Osteoblast (primary cell): Measurements from ENCODE around the gene CACNA1D. TPM values are rescaled to one million over a fixed set of nuclear protein-coding genes. Genes with fewer than 3 reads are reported as not detected.

ENCODE experiments used
- DNase-seq: peaks from one replicate; pipeline ENCODE4 v3.0.0; 2011; ENCODE audit warnings: low spot score, mixed read lengths; ENCODE audit not compliant: insufficient read length; ENCODE audit errors: missing footprints
- H2AFZ ChIP-seq: 2 replicates; pipeline ENCODE4 v1.6.0; 2011; ENCODE audit warnings: mild to moderate bottlenecking, low read length
- H3K27ac ChIP-seq: 2 replicates; pipeline ENCODE4 v1.5.1; 2011; ENCODE audit warnings: mild to moderate bottlenecking, low read depth, low read length, moderate library complexity
- H3K27me3 ChIP-seq: 2 replicates; pipeline ENCODE4 v1.6.0; 2012; ENCODE audit warnings: mild to moderate bottlenecking, control low read depth, inconsistent platforms, low read length, moderate library complexity; ENCODE audit not compliant: insufficient read depth
- H3K36me3 ChIP-seq: 2 replicates; pipeline ENCODE4 v1.5.1; 2011; ENCODE audit warnings: mild to moderate bottlenecking, low read length, control low read depth, moderate library complexity; ENCODE audit not compliant: insufficient read depth
- H3K4me1 ChIP-seq: 2 replicates; pipeline ENCODE4 v1.5.1; 2011; ENCODE audit warnings: mild to moderate bottlenecking, low read length, control low read depth, moderate library complexity; ENCODE audit not compliant: insufficient read depth
- H3K4me2 ChIP-seq: 2 replicates; pipeline ENCODE4 v1.6.0; 2011; ENCODE audit warnings: mild to moderate bottlenecking, low read length; ENCODE audit not compliant: insufficient read depth
- H3K4me3 ChIP-seq: fragments of 200-600 bp; sonication (generic); 3 replicates; pipeline ENCODE4 v1.5.1; 2012; ENCODE audit warnings: mild to moderate bottlenecking, low read length, inconsistent platforms; ENCODE audit not compliant: insufficient read depth
- H3K79me2 ChIP-seq: 2 replicates; pipeline ENCODE4 v1.6.0; 2012; ENCODE audit warnings: mild to moderate bottlenecking, low read length, control low read depth, inconsistent platforms; ENCODE audit not compliant: insufficient read depth
- H3K9me3 ChIP-seq: 2 replicates; pipeline ENCODE4 v1.5.1; 2011; ENCODE audit warnings: low read depth, low read length, control low read depth
- H4K20me1 ChIP-seq: 2 replicates; pipeline ENCODE4 v1.6.0; 2012; ENCODE audit warnings: mild to moderate bottlenecking, low read length, control low read depth; ENCODE audit not compliant: insufficient read depth
- CTCF ChIP-seq: IDR thresholded peaks from 2 replicates; pipeline ENCODE4 v1.5.1; 2011; ENCODE audit warnings: mild to moderate bottlenecking, low read depth, low read length, moderate library complexity; ENCODE audit errors: extremely low read depth
- total RNA-seq: library from RNA; depleted of rRNA; stranded (reverse); fragments of >200 nt; gene quantifications from 2 replicates; pipeline ENCODE4 v1.2.3, GENCODE V29; 2012

The CACNA1D gene
- total RNA-seq, 1 donor: under 0.01 TPM

GRCh38 chr3:53506110-53506762 lies 11.8 kb downstream of the CACNA1D start:
- TF ChIP-seq CTCF: no peak
- H4K20me1 ChIP-seq: no peaks in the 10 kb centered on the region
- no peak overlapping the region for H3K4me3 ChIP-seq
- no peak overlapping the region for H2AFZ ChIP-seq
- no peaks in the 10 kb centered on the region for H3K36me3 ChIP-seq
- no peak for DNase-seq
- H3K9me3 ChIP-seq: no peaks in the 10 kb centered on the region
- no peaks in the 10 kb centered on the region for H3K79me2 ChIP-seq
- no peaks in the 10 kb centered on the region for H3K4me1 ChIP-seq
- H3K27ac ChIP-seq: no peak overlapping the region
- no peaks in the 10 kb centered on the region for H3K27me3 ChIP-seq
- H3K4me2 ChIP-seq: no peak overlapping the region

GRCh38 chr3:53506763-53507145 lies 12.3 kb downstream of the CACNA1D start:
- no peak for DNase-seq
- Histone ChIP-seq H3K4me3 (no peak overlapping the region), H4K20me1 (no peaks in the 10 kb centered on the region), H3K4me1 (no peaks in the 10 kb centered on the region), H2AFZ (no peak overlapping the region), H3K4me2 (no peak overlapping the region), H3K27me3 (no peaks in the 10 kb centered on the region), H3K9me3 (no peaks in the 10 kb centered on the region), H3K36me3 (no peaks in the 10 kb centered on the region), H3K27ac (no peak overlapping the region), H3K79me2 (no peaks in the 10 kb centered on the region)
- no peak for TF ChIP-seq CTCF

DNA sequence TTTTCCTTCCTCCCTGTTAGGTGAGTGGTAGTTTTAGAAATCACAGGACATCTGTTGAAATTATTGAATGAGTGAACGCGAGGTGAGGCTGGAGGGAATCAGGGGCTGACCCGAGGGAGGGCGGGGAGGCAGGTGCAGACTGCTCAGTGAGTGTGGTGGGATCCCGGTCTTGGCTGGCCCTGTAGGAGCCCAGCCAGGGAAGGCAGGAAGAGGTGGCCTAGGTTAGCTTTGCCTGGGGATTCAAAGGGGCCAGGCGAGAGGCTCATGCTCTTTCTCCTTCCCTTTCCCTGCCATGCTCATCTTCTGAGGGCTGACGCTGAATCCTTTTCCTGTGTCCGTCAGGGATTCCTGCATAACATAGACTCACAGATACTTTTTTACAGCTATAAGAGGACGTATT lies 15.1 kb downstream of the CACNA1D start:
- TF ChIP-seq CTCF: no peak
- H3K36me3 ChIP-seq: no peaks in the 10 kb centered on the region

GRCh38 chr3:53510508-53510907 lies 16.1 kb downstream of the CACNA1D start:
- Histone ChIP-seq H3K9me3 (no peaks in the 10 kb centered on the region), H3K36me3 (no peaks in the 10 kb centered on the region), H3K27me3 (no peaks in the 10 kb centered on the region), H3K4me1 (no peaks in the 10 kb centered on the region), H3K4me3 (no peak overlapping the region), H3K79me2 (no peaks in the 10 kb centered on the region), H3K27ac (no peak overlapping the region), H4K20me1 (no peaks in the 10 kb centered on the region), H2AFZ (no peak overlapping the region), H3K4me2 (no peak overlapping the region)
- no peak for DNase-seq
- no peak for TF ChIP-seq CTCF

More for the DNA sequence above, 15.1 kb downstream of the CACNA1D start:
- no peaks in the 10 kb centered on the region for H4K20me1 ChIP-seq
- no peaks in the 10 kb centered on the region for H3K4me1 ChIP-seq
- DNase-seq: no peak
- no peaks in the 10 kb centered on the region for H3K9me3 ChIP-seq
- no peaks in the 10 kb centered on the region for H3K79me2 ChIP-seq
- no peak overlapping the region for H3K4me2 ChIP-seq
- no peaks in the 10 kb centered on the region for H3K27me3 ChIP-seq
- no peak overlapping the region for H3K27ac ChIP-seq
- H3K4me3 ChIP-seq: no peak overlapping the region
- no peak overlapping the region for H2AFZ ChIP-seq
